NCI-H748 (cell line): ENCODE results near the gene GGN.
"Not testable (repeated sequence)": the region's sequence is repeated elsewhere in the genome, so short reads cannot be mapped to it uniquely, and the experiment has no call there.

ENCODE experiments used
- DNase-seq: peaks from one replicate; lab custom pipeline; 2025; ENCODE audit not compliant: unreplicated experiment; lab: John Stamatoyannopoulos, UW

The GGN gene

DNA sequence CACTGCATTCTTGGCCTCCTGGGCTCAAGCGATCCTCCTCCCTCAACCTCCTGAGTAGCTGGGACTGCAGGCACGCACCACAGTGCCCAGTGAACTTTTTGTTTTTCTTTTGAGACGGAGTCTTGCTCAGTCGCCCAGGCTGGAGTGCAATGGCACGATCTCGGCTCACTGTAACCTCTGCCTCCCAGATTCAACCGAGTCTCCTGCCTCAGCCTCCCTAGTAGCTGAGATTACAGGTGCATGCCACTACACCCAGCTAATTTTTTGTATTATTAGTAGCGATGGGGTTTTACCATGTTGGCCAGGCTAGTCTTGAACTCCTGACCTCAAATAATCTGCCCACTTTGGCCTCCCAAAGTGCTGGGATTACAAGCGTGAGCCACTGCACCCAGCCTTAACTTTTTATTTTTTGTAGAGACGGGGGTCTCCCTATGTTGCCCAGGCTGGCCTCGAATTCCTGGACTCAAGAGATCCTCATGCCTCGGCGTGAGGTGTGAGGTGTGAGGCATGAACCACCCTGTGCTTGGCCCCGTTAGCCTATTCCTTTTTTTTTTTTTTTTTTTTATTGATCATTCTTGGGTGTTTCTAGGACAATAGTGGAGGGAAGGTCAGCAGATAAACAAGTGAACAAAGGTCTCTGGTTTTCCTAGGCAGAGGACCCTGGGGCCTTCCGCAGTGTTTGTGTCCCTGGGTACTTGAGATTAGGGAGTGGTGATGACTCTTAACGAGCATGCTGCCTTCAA is 24.7 kb downstream of the GGN start:
- DNase-seq = not testable (repeated sequence)

DNA sequence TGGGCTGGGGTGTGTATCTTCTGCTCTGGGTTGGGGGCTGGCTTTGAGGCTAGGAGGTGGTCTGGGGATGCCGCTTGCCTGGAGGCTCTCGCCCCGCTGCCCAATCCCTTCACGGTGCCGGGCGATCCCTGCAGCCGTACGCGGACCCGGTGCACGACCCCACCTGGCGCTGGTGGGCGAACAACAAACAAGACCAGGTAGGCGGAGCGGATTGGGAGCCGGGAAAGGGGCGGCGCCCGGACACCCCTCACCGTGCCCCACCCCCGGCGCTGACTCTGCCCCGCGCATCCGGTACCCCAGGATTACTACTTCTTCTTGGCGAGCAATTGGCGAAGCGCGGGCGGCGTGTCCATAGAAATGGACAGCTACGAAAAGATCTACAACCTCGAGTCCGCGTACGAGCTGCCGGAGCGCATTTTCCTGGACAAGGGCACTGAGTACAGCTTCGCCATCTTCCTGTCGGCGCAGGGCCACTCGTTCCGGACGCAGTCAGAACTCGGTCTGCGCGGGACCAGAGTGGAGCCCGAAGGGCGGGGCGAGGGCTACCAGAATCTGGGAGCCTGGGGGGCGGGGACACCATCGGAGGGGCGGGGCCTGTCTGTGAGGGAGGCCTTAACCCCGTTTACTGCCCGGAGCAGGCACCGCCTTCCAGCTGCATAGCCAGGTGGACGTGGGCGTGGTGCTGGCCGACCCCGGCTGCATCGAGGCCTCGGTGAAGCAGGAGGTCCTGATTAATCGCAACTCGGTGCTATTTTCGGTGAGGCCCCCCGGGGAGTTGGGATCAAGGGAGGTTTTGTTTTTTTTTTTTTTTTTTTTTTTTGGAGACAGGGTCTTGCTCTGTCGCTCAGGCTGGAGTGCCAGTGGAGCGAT is 25.5 kb downstream of the GGN start:
- peak; percentile 95 for DNase-seq

DNA sequence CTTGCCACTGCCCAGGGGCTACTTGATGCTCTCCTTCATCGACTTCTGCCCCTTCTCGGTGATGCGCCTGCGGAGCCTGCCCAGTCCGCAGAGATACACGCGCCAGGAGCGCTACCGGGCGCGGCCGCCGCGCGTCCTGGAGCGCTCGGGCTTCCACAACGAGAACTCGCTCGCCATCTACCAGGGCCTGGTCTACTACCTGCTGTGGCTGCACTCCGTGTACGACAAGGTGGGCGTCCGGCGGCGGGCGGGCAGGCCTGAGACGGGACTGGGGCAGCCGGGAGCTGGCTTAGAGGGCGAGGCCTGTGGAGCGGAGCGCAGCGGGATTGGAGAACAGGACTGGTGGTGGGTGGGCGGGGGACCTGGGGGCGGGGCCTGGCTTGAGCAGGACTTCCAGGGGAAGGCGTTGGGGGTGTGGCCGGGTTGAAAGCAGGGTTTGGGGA is 26.2 kb downstream of the GGN start:
- DNase-seq = peak; percentile 96

DNA sequence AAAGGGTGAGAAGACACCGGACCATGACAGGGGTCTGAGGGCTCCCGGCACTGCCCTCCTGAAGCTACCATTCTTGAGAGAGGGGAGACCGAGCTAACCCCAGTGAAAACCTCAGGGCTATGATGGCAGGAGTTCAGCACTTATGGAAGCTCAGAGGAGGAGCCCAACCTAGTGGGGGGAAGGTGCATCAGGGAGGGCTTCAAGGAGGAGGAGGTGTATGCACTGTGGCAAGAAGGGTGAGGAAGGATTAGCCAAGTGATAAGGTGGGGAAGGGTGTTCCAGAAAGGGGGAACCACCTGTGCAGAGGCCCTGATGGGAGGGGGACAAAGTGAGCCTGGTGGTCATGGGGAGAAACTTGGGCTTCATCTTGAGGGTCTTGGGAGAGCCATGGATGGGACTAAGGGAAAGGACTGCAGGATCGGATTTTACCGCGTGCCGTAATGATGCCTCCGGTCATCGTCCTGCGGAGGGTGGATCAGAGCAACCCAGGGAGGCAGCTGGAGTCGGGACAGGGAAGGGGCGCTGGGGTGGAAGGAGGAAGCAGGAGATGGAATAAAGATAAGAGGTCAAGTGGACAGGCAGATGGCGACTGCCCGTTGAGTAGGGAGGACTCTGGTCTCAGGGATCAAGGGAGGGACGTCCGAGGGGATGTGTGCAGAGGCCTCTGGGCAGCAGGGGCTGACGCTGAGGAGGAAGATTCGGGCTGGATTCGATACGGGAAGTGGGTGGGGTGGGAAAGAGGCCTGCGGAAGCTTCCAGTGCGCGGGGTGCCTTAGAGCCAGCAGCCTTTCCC is 26.8 kb downstream of the GGN start:
- DNase-seq = no peak

DNA sequence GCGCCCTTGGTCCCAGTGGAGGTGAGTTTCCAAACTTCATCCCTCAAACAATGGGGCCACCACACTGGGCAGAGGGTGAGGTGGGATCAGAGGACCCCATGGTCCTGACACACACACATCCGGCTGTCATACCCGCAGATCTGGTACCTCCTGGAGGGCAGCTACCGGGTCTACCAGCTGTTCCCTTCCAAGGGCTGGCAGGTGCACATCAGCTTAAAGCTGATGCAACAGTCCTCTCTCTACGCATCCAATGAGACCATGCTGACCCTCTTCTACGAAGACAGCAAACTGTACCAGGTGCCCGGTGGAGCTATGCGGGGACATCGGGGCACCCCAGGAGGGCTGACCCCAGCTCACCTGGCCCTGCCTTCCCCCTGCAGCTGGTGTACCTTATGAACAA is 27.5 kb downstream of the GGN start:
- DNase-seq = peak; percentile 40

DNA sequence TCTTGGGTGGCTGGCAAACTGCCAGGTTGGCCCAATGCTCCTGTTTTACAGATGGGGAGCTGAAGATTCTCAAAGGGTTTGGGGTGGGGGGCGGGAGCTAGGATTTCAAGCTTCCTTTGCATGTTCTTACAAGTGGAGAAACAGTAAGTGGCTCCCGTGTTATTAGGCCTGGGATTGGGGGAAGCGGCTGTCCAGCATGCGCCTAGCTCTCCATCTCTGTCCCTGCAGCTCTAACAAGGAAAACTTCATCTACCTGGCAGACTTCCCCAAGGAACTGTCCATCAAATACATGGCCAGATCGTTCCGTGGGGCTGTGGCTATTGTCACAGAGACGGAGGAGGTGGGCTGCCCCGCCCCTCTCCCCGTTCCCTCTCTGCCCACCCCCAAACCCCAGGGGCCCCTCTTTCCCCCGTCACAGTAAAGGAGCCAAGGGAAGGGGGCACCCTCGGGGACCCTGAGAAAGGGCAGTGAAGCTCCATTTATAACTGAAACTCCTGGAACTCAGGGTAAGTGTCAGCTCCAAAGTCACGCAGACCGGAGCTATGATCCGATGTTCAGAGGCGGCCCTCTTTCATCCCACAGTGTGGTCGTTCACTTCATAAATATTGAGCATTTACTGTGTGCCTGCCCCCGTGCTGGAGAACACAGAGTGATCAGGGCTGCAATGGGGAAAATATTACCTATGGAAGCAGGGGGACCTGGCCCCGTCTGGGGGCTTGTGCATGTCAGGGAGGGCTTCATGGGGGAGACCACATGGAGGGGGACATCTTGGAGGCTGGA is 28.4 kb downstream of the GGN start:
- DNase-seq = no peak

DNA sequence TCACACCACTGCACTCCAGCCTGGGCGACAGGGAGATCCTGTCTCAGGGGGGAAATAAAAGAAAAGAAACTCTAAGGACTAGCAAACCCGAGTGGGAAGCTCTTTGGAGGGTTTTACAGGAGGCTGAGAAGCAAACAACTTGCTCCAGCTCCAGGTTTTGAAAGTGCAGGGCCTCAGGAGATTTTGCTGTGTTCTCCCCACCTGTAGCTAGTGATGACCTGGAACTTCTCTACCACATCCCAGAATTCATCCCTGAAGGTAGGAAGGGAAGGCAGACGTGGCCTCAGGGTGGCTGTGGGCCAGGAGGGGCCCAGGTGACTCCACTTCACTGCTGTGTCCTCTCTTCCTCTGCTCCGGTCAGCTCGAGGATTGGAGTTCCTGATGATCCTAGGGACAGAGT is 29.8 kb downstream of the GGN start:
- DNase-seq = no peak

DNA sequence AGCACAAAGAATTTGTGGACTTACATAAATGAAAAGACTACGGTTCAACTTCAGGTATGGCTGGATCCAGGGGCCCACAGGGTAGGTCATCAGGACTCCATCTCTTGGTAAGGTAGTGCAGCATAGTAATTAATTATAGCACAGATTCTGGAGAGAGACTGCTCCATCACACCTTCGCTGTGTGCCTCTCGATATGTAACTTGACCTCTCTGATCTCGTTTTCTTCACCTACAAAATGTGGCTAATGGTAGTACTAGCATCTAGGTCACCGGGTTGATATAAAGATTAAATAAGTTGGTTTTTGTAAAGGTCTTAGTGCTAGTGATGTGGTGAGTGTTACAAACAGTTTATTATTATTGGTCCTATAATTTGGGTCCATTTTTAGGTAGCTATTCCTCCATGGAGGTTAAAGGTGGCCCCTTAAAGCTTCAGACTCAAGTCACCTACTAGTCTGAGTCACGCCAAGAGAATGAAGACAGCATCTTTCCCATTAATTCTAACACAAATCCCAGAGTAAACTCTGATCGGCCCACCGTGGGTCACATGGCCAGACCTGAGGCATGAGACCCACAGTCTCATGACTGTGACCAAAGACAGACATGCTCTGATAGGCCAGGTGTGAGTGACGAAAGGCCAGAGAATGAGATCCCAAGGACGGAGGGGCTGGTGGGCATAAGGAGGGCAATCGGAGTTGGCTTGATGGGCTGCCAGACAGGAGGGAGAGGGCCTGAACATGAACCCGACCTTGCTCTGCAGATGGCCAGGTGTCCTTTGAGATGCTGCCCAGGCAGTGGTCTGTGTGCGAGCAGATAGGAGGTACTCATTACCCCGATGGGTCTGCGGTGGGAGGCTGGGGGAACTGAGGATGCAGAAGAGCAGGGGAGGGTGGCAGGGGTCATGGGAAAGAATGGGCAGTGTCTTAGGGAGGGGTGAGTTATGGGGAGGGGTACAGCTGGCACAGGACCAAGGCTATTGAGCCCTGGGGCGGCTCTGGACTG is 31.8 kb downstream of the GGN start:
- no peak for DNase-seq

DNA sequence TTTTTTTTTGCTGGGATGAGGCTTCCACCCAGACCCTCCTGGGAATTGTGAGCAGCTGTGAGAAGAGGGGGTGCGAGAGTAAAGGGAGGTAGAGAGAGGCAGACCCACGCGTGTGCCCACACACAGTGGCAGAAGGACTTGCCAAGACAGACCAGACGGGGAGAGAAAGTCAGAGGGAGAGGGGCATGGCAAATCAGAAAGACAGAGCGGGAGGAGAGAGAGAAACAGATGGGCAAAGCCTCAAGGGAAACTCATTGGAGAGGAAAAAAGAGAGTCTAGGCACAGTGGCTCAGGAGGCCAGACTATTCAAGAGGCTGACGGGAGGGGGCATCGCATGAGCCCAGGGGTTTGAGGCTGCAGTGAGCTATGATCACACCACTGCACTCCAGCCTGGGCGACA is 35.2 kb downstream of the GGN start:
- DNase-seq = no peak

DNA sequence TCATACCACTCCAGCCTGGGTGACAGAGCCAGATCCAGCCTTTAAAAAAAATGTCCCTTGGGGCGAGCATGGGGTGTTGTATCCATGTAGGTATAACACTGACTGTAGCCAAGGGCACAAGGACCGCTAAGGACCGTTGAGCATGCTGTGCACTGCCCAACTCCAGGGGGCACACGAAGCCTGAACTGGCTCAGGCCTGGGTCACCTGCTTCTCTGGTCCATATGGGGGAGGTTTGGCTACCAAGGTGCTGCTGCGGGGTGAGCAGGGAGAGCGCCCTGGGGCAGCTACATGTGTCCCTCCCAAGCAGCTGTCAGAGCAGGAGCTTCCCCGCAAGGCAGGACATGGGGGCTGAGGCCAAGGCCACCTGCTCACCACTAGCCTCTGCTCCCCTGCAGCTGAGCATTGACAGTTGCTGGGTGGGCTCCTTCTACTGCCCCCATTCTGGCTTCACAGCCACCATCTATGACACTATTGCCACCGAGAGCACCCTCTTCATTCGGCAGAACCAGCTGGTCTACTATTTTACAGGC is 35.9 kb downstream of the GGN start:
- DNase-seq = no peak

DNA sequence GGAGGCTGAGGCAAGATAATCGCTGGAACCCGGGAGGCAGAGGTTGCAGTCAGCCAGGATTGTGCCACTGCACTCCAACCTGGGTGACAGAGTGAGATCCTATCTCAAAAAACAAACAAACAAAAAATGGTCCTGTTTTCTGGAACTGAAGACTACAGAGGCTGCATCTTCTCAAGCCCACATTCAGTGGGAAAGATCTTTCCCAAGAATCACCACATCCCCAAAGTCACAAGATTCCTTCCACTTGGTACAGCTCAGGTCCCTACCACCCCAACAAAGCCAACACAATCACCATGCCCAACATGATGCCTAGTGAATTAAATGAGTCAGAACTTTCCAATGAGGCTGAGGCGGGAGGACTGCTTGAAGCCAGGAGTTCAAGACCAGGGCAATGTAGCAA is 37.0 kb downstream of the GGN start:
- DNase-seq = no peak

DNA sequence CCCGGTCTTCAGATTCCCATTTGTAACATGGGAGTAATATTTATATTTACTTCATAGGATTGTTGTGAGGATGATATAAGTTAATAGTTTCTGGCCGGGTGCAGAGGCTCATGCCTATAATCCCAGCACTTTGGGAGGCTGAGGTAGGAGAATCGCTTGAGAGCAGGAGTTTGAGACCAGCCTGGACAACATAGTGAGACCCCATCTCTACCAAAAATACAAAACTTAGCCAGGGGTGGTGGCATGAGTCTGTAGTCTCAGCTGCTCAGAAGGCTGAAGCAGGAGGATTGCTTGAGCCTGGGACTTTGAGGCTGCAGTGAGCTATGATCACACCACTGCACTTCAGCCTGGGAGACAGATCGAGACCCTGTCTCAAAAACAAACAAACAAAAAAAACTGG is 41.0 kb downstream of the GGN start:
- DNase-seq = no peak

DNA sequence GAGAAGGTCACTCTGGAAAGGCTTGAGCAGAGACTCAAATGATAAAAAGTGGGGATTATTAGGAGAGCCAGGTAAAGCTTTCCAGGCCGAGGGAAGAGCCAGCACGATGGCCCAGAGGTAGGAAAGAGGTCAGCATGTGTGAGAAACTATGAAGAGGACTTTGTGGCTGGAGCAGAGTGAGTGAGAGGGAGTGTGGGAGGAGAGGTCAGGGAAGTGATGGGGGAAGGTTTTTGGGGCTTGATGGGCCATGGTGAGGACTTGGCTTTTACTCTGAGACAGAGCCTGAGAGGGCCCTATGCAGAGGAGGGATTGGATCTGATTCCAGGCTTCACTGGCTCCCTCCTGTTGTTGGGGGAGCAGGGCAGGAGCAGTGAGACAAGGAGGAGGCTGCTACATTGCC is 46.9 kb downstream of the GGN start:
- DNase-seq = no peak

DNA sequence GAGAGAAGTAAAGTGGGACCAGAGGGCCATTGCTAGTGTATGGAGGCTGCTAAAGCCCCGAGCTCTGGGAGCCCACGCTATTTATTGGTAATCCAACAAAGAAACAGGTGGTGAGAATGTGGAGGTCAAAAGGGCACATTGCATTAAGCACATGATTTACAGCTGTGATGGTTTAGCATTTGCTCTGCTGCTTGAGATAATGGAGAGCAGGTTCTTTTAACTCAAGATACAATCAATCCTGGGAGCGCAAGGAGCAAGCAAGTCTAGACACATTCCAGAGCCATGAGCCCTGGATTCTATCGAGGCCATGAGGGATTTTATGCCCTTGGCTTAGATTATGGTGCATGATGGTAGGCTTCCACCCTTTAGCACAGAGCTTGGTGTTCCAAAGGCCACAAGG is 48.8 kb downstream of the GGN start:
- not testable (repeated sequence) for DNase-seq

DNA sequence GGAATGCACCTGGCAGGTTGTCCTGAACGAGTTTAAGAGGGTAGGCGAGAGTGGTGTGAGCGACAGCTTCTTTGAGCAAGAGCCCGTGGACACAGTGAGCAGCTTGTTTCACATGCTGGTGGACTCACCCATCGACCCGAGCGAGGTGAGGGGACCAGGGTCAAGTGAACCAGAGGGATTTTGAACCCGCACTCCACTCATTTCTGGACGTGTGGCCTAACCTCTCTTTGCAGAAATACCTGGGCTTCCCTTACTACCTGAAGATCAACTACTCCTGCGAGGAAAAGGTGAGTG is 50.5 kb downstream of the GGN start:
- DNase-seq = no peak

DNA sequence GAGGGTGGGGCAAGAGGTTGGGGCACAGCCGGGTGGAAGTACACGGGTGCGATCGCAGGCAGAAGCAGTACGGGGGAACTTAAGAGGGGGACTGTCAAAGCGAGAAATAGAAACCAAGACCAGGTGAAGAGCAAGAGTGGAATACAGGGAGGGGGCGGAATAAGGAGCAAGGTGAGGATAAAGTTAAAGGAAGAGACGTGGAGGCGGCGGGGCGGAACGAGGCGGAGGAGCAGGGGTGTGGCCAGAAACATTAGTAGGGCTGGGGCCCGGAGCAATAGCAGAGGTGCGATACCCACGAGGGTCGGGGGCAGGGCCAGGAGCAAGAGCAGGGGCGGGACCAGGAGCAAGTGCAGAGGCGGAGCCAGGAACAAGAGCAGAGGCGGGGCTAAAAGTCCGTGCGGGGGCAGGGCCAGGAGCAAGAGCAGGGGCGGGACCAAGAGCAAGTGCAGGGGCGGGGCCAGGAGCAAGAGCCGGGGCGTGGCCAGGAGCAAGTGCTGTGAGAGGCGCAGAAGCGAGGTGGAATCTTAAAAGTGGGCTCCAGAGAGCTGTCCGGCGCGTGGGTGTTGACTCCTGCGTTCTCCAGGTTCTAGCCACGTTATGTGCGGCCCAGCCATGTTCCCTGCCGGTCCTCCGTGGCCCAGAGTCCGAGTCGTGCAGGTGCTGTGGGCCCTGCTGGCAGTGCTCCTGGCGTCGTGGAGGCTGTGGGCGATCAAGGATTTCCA is 51.0 kb downstream of the GGN start:
- DNase-seq = peak; percentile 95

DNA sequence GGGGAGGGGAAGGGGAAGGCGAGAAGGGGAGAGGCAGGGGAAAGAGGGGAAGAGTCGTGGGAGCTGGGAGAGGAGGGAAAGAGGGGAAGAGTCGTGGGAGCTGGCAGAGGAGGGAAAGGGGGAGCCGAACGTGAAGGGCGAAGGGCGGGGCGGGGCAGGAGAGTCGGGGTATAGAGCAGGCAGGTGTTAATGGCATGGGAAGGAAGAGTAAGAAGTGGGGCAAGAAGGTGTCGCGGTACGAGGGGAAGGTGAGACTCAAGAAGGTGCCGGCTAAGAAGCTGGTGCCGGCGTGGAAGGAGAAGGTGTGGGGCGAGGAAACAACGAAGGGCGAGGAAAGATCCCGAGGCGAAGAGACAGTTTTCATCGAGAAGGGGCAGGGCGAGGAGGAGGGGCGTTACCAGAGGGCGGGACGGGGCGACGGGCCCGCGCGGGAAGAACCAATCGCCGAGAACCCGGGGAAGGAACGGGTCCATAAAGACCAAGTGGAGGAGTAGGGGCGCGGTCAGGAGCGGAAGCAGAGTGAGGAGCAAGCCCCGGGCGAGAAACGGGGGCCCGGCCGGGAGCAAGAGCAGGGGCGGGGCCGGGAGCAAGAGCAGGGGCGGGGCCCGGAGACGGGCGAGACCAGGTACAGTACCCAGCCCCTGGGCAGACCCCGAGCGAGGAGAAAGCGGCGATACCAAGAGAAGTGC is 51.7 kb downstream of the GGN start:
- DNase-seq = peak; percentile 99
